T-helper 1 cell treated with Interleukin-12 subunit alpha and Interleukin-12 subunit beta and Interleukin-4 antibody, amounts not matched to agents 30 μg/mL and 1 μg/mL, for 36 hours (primary cell): ENCODE data around the gene OFD1.

ENCODE experiments used
- H3K27ac Mint-ChIP-seq: one replicate; pipeline ENCODE4 v1.8.0; 2021; ENCODE audit warnings: mild to moderate bottlenecking, mixed read lengths
- H3K27me3 Mint-ChIP-seq: one replicate; pipeline ENCODE4 v1.8.0; 2021; ENCODE audit warnings: low read depth, mixed read lengths
- H3K36me3 Mint-ChIP-seq: one replicate; pipeline ENCODE4 v1.8.0; 2021; ENCODE audit warnings: low read depth, mixed read lengths
- H3K4me1 Mint-ChIP-seq: one replicate; pipeline ENCODE4 v1.8.0; 2021; ENCODE audit warnings: low read depth, mixed read lengths
- H3K4me3 Mint-ChIP-seq: one replicate; pipeline ENCODE4 v1.8.0; 2021; ENCODE audit warnings: mild to moderate bottlenecking, moderate library complexity, mixed read lengths
- H3K9me3 Mint-ChIP-seq: one replicate; pipeline ENCODE4 v1.8.0; 2021; ENCODE audit warnings: mixed read lengths

Gene OFD1

DNA sequence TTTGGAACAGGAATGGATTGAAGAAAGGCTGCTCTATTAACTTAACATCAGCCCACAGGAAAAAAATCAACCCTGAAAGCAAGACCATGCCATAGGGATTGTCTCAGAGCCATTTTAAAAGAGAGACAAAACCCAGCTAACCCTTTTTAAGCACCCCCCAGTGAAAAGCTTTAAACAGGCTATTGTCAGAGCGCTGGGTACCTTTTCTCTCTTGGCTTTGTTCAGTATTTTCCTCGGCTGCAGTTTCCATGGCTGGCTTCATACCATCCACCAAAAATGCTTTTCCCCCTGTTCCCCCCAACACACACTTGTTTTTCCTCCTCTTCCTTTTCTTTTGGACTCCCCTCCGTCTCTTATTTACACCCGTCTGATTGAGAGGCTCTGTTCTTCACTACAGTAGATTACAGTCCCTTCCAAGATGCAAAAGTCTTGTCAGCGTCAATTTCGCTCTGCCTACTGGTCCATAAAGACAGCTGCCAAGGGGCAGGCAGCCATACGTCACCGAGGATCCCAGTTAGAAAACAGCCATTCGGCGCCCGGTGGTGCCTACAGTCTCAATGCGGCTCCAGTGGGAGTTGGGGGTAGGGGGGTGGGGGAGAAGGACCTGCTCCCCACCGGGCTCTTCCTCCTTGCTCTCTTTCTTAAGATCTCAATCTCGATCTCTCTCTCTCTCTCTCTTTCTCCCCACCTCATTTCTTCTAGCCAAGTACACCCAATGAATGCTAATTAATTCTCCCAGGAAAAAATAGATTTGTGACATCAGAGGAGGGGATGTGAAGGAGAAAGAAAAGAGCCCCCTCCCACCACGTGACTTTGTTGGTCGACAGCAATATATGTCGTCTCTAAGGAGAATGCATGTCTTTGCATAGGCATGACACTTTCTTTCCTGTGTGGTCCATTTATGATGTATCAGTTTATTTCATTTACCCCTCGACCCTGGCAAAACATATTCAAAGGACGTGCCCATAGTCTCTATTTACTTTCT, 82.4 kb downstream of the OFD1 start, which contains the start of gene GPM6B:
TSS of gene GPM6B (minus strand) at position 451 of the 985 bp plus-strand sequence. CDS start at position 262, 189 bp downstream.
- H3K4me1 Mint-ChIP-seq: no peaks in the 10 kb centered on the region
- no peak within 1 kb of the TSS for H3K4me3 Mint-ChIP-seq
- H3K36me3 Mint-ChIP-seq: no peaks in the 10 kb centered on the region
- H3K9me3 Mint-ChIP-seq: no peaks in the 10 kb centered on the region
- peaks cover 12% of the 10 kb centered on the region for H3K27me3 Mint-ChIP-seq
- no peak within 1 kb of the TSS for H3K27ac Mint-ChIP-seq
